ENCODE measurements around the gene MICB. TPM values are rescaled to one million over a fixed set of nuclear protein-coding genes. Genes with fewer than 3 reads are reported as not detected.
"Not testable (repeated sequence)": the region's sequence is repeated elsewhere in the genome, so short reads cannot be mapped to it uniquely, and the experiment has no call there.

Gene MICB
- total and polyA plus RNA-seq, 2 donors: 4.2 to 9.5 TPM

GRCh38 chr6:31546958-31547726 lies 49.2 kb downstream of the MICB start, which contains the start of gene NFKBIL1:
Gene NFKBIL1, plus strand, starts transcription at chr6:31547608. Its CDS starts 87 bp downstream, at chr6:31547695.
- H3K4me1 ChIP-seq (ENCODE audit: control insufficient read depth in 2 of 2, insufficient read depth in 2 of 2, low read length in 2 of 2): peaks cover 13 to 38% of the 10 kb centered on the region in 2 donors
- peak within 1 kb of the TSS; percentile 53 to 63 for H3K4me3 ChIP-seq (ENCODE audit: low read length in 2 of 2)
- H3K9me3 ChIP-seq (ENCODE audit: control insufficient read depth in 2 of 2, insufficient read depth in 1 of 2, low read length in 1 of 2): no peaks in the 10 kb centered on the region
- H3K36me3 ChIP-seq (ENCODE audit: control insufficient read depth in 2 of 2, insufficient read depth in 2 of 2, low read length in 1 of 2): peaks cover 13% of the 10 kb centered on the region in 2 donors
- under 1% methylated on average over 25 of the region's 25 CpGs for WGBS
- no peaks in the 10 kb centered on the region for H3K27me3 ChIP-seq (ENCODE audit: control insufficient read depth in 2 of 2, insufficient read depth in 1 of 2, low read length in 1 of 2)
- peak; percentile 87 to 97 (median 94) for DNase-seq (ENCODE audit: low read depth in 6 of 9, low spot score in 9 of 9)
- peak within 1 kb of the TSS; percentile 84 to 87 for H3K27ac ChIP-seq (ENCODE audit: low read depth in 1 of 2, low read length in 1 of 2)

- peaks cover 13 to 14% of the 10 kb centered on the region in 2 donors for H3K36me3 ChIP-seq (ENCODE audit: control insufficient read depth in 2 of 2, insufficient read depth in 2 of 2, low read length in 1 of 2)
- peaks cover 8 to 34% of the 10 kb centered on the region in 2 donors for H3K4me1 ChIP-seq (ENCODE audit: control insufficient read depth in 2 of 2, insufficient read depth in 2 of 2, low read length in 2 of 2)
- no peaks in the 10 kb centered on the region for H3K27me3 ChIP-seq (ENCODE audit: control insufficient read depth in 2 of 2, insufficient read depth in 1 of 2, low read length in 1 of 2)
- H3K4me3 ChIP-seq (ENCODE audit: low read length in 2 of 2): peak overlapping the region; percentile 53 to 63
- peak overlapping the region; percentile 84 to 87 for H3K27ac ChIP-seq (ENCODE audit: low read depth in 1 of 2, low read length in 1 of 2)
- H3K9me3 ChIP-seq (ENCODE audit: control insufficient read depth in 2 of 2, insufficient read depth in 1 of 2, low read length in 1 of 2): no peaks in the 10 kb centered on the region
- DNase-seq (ENCODE audit: low read depth in 6 of 9, low spot score in 9 of 9): no peak
- WGBS: 86% methylated on average over 24 of the region's 24 CpGs
Measured at GRCh38 chr6:31547727-31548543, 50.0 kb downstream of the MICB start.

GRCh38 chr6:31548544-31548873 lies 50.6 kb downstream of the MICB start:
- Histone ChIP-seq H3K4me3 (ENCODE audit: low read length in 2 of 2) (no peak overlapping the region), H3K9me3 (ENCODE audit: control insufficient read depth in 2 of 2, insufficient read depth in 1 of 2, low read length in 1 of 2) (no peaks in the 10 kb centered on the region), H3K4me1 (ENCODE audit: control insufficient read depth in 2 of 2, insufficient read depth in 2 of 2, low read length in 2 of 2) (peaks cover 7 to 31% of the 10 kb centered on the region in 2 donors), H3K36me3 (ENCODE audit: control insufficient read depth in 2 of 2, insufficient read depth in 2 of 2, low read length in 1 of 2) (peaks cover 13 to 20% of the 10 kb centered on the region in 2 donors), H3K27me3 (ENCODE audit: control insufficient read depth in 2 of 2, insufficient read depth in 1 of 2, low read length in 1 of 2) (no peaks in the 10 kb centered on the region), H3K27ac (ENCODE audit: low read depth in 1 of 2, low read length in 1 of 2) (peak overlapping the region in 1 of 2 donors; percentile 87)
- no peak for DNase-seq (ENCODE audit: low read depth in 6 of 9, low spot score in 9 of 9)
- whole genome bisulfite sequencing: 97% methylated on average over 2 of the region's 2 CpGs

GRCh38 chr6:31551371-31551770 lies 53.4 kb downstream of the MICB start:
- H3K27me3 ChIP-seq (ENCODE audit: control insufficient read depth in 2 of 2, insufficient read depth in 1 of 2, low read length in 1 of 2); H3K9me3 ChIP-seq (ENCODE audit: control insufficient read depth in 2 of 2, insufficient read depth in 1 of 2, low read length in 1 of 2); H3K4me3 ChIP-seq (ENCODE audit: low read length in 2 of 2); H3K27ac ChIP-seq (ENCODE audit: low read depth in 1 of 2, low read length in 1 of 2): not testable (repeated sequence)
- 27% methylated on average over 5 of the region's 5 CpGs for WGBS
- Histone ChIP-seq H3K4me1 (ENCODE audit: control insufficient read depth in 2 of 2, insufficient read depth in 2 of 2, low read length in 2 of 2) (peaks cover 13 to 34% of the 10 kb centered on the region in 2 donors), H3K36me3 (ENCODE audit: control insufficient read depth in 2 of 2, insufficient read depth in 2 of 2, low read length in 1 of 2) (peaks cover 13 to 26% of the 10 kb centered on the region in 2 donors)
- DNase-seq (ENCODE audit: low read depth in 6 of 9, low spot score in 9 of 9): peak in 4 of 9 donors; percentile 56 to 88 (median 72)

GRCh38 chr6:31556307-31556706 lies 58.4 kb downstream of the MICB start:
- peaks cover 7 to 36% of the 10 kb centered on the region in 2 donors for H3K36me3 ChIP-seq (ENCODE audit: control insufficient read depth in 2 of 2, insufficient read depth in 2 of 2, low read length in 1 of 2)
- H3K27me3 ChIP-seq (ENCODE audit: control insufficient read depth in 2 of 2, insufficient read depth in 1 of 2, low read length in 1 of 2): no peaks in the 10 kb centered on the region
- 10% methylated on average over 3 of the region's 3 CpGs for WGBS
- H3K4me3 ChIP-seq (ENCODE audit: low read length in 2 of 2): no peak overlapping the region
- DNase-seq (ENCODE audit: low read depth in 6 of 9, low spot score in 9 of 9): peak in 1 of 9 donors; percentile 74
- peak overlapping the region; percentile 74 to 75 for H3K27ac ChIP-seq (ENCODE audit: low read depth in 1 of 2, low read length in 1 of 2)
- H3K4me1 ChIP-seq (ENCODE audit: control insufficient read depth in 2 of 2, insufficient read depth in 2 of 2, low read length in 2 of 2): peaks cover 43 to 61% of the 10 kb centered on the region in 2 donors
- no peaks in the 10 kb centered on the region for H3K9me3 ChIP-seq (ENCODE audit: control insufficient read depth in 2 of 2, insufficient read depth in 1 of 2, low read length in 1 of 2)

GRCh38 chr6:31557443-31558317 lies 59.7 kb downstream of the MICB start:
- DNase-seq (ENCODE audit: low read depth in 6 of 9, low spot score in 9 of 9): no peak
- WGBS: 70% methylated on average over 24 of the region's 24 CpGs
- H3K4me1 ChIP-seq (ENCODE audit: control insufficient read depth in 2 of 2, insufficient read depth in 2 of 2, low read length in 2 of 2): peaks cover 43 to 61% of the 10 kb centered on the region in 2 donors
- no peak overlapping the region for H3K4me3 ChIP-seq (ENCODE audit: low read length in 2 of 2)
- H3K27me3 ChIP-seq (ENCODE audit: control insufficient read depth in 2 of 2, insufficient read depth in 1 of 2, low read length in 1 of 2): no peaks in the 10 kb centered on the region
- peaks cover 7 to 34% of the 10 kb centered on the region in 2 donors for H3K36me3 ChIP-seq (ENCODE audit: control insufficient read depth in 2 of 2, insufficient read depth in 2 of 2, low read length in 1 of 2)
- H3K9me3 ChIP-seq (ENCODE audit: control insufficient read depth in 2 of 2, insufficient read depth in 1 of 2, low read length in 1 of 2): no peaks in the 10 kb centered on the region
- H3K27ac ChIP-seq (ENCODE audit: low read depth in 1 of 2, low read length in 1 of 2): peak overlapping the region; percentile 71 to 85

GRCh38 chr6:31558318-31558625 lies 60.3 kb downstream of the MICB start:
- peak overlapping the region in 1 of 2 donors; percentile 21 for H3K4me3 ChIP-seq (ENCODE audit: low read length in 2 of 2)
- peaks cover 43 to 61% of the 10 kb centered on the region in 2 donors for H3K4me1 ChIP-seq (ENCODE audit: control insufficient read depth in 2 of 2, insufficient read depth in 2 of 2, low read length in 2 of 2)
- no peak for DNase-seq (ENCODE audit: low read depth in 6 of 9, low spot score in 9 of 9)
- no peaks in the 10 kb centered on the region for H3K9me3 ChIP-seq (ENCODE audit: control insufficient read depth in 2 of 2, insufficient read depth in 1 of 2, low read length in 1 of 2)
- H3K36me3 ChIP-seq (ENCODE audit: control insufficient read depth in 2 of 2, insufficient read depth in 2 of 2, low read length in 1 of 2): peaks cover 7 to 31% of the 10 kb centered on the region in 2 donors
- H3K27me3 ChIP-seq (ENCODE audit: control insufficient read depth in 2 of 2, insufficient read depth in 1 of 2, low read length in 1 of 2): no peaks in the 10 kb centered on the region
- 69% methylated on average over 8 of the region's 8 CpGs for WGBS
- peak overlapping the region; percentile 71 to 85 for H3K27ac ChIP-seq (ENCODE audit: low read depth in 1 of 2, low read length in 1 of 2)

- Histone ChIP-seq H3K27ac (ENCODE audit: low read depth in 1 of 2, low read length in 1 of 2) (peak overlapping the region; percentile 71 to 85), H3K4me1 (ENCODE audit: control insufficient read depth in 2 of 2, insufficient read depth in 2 of 2, low read length in 2 of 2) (peaks cover 43 to 61% of the 10 kb centered on the region in 2 donors), H3K9me3 (ENCODE audit: control insufficient read depth in 2 of 2, insufficient read depth in 1 of 2, low read length in 1 of 2) (no peaks in the 10 kb centered on the region), H3K36me3 (ENCODE audit: control insufficient read depth in 2 of 2, insufficient read depth in 2 of 2, low read length in 1 of 2) (peaks cover 7 to 27% of the 10 kb centered on the region in 2 donors), H3K27me3 (ENCODE audit: control insufficient read depth in 2 of 2, insufficient read depth in 1 of 2, low read length in 1 of 2) (no peaks in the 10 kb centered on the region), H3K4me3 (ENCODE audit: low read length in 2 of 2) (peak overlapping the region; percentile 3 to 21)
- whole genome bisulfite sequencing: 5% methylated on average over 14 of the region's 14 CpGs
- peak in 5 of 9 donors; percentile 66 to 86 (median 68) for DNase-seq (ENCODE audit: low read depth in 6 of 9, low spot score in 9 of 9)
Measured at GRCh38 chr6:31558631-31559500, 60.9 kb downstream of the MICB start.

Data from thymus (tissue), 11 donors.